Measurements from ENCODE around the gene FBRS. TPM values are rescaled to one million over a fixed set of nuclear protein-coding genes. Genes with fewer than 3 reads are reported as not detected.
A peak's percentile ranks its signal among the peaks of the same experiment; 100 is the strongest.

The FBRS gene
- total and polyA plus RNA-seq, 2 of the 13 experiments (the other 11 are each of a cell fraction or from before 2014, with no cell fraction given): 13.7 to 16.2 TPM

- TF ChIP-seq ZNF609 (CRISPR knock-in tag; IDR thresholded peaks at IDR 0.05; ENCODE audit: borderline replicate concordance) (peak; percentile 28; the same call in 1 of the 2 replicates), CBFB (CRISPR knock-in tag; IDR thresholded peaks at IDR 0.05) (peak; percentile 75), ZNF350 (CRISPR knock-in tag; IDR thresholded peaks at IDR 0.05; ENCODE audit: borderline replicate concordance, low read depth) (peak; percentile 78), ZNF619 (CRISPR knock-in tag; IDR thresholded peaks at IDR 0.05) (no peak), ZNF333 (CRISPR knock-in tag; IDR thresholded peaks at IDR 0.05; ENCODE audit: borderline replicate concordance) (peak; percentile 84), SAFB2 (CRISPR knock-in tag; IDR thresholded peaks at IDR 0.05; ENCODE audit: borderline replicate concordance, low read depth) (peak; percentile 50; the same call in 1 of the 2 replicates), MAF1 (CRISPR knock-in tag; IDR thresholded peaks at IDR 0.05; ENCODE audit: borderline replicate concordance) (0 out of 2 replicates have a peak, but pooled peaks have one; percentile 5), HOMEZ (CRISPR knock-in tag; IDR thresholded peaks at IDR 0.05; ENCODE audit: low read depth) (no peak; the same call in 1 of the 2 replicates), NRL (CRISPR knock-in tag; IDR thresholded peaks at IDR 0.05; ENCODE audit: borderline replicate concordance) (no peak; the same call in 1 of the 2 replicates), TBX3 (IDR thresholded peaks at IDR 0.05; ENCODE audit: borderline replicate concordance) (peak; percentile 79), NBN (conservative IDR thresholded peaks at IDR 0.05) (no peak), ZFP91 (CRISPR knock-in tag; IDR thresholded peaks at IDR 0.05; ENCODE audit: borderline replicate concordance) (no peak; the same call in 1 of the 2 replicates), REPIN1 (CRISPR knock-in tag; IDR thresholded peaks at IDR 0.05; ENCODE audit: borderline replicate concordance, low read depth) (peak; percentile 80), MIER3 (CRISPR knock-in tag; IDR thresholded peaks at IDR 0.05; ENCODE audit: borderline replicate concordance) (0 out of 2 replicates have a peak, but pooled peaks have one; percentile 66), SMARCE1 (IDR thresholded peaks at IDR 0.05; ENCODE audit: borderline replicate concordance) (no peak), ZNF629 (CRISPR knock-in tag; conservative IDR thresholded peaks at IDR 0.05) (no peak), ZNF232 (CRISPR knock-in tag; IDR thresholded peaks at IDR 0.05; ENCODE audit: borderline replicate concordance) (no peak), SETDB1 (CRISPR knock-in tag; IDR thresholded peaks at IDR 0.05; ENCODE audit: borderline replicate concordance) (no peak), IRF1 (CRISPR knock-in tag; IDR thresholded peaks at IDR 0.05; ENCODE audit: low read depth) (no peak), ERF (CRISPR knock-in tag; IDR thresholded peaks at IDR 0.05) (peak; percentile 95)
These were observed at the start of gene FBRS (continued) for GRCh38 chr16:30657866-30658730.
